Left lung (tissue), 10 donors: ENCODE data around the gene ALG9. TPM values are rescaled to one million over a fixed set of nuclear protein-coding genes. Genes with fewer than 3 reads are reported as not detected.
"Not testable (repeated sequence)": the region's sequence is repeated elsewhere in the genome, so short reads cannot be mapped to it uniquely, and the experiment has no call there.

Experiments used
- ATAC-seq: fragments of 200-7000 bp; cut with Tn5 transposase; one replicate; pipeline ENCODE4 v1.9.1; 2020; ENCODE audit warnings: moderate library complexity
- DNase-seq, 4 donors: peaks; one replicate each; pipeline ENCODE4 v3.0.0-alpha.2; 2013 to 2020
- H3K27ac ChIP-seq, 2 donors: fragments of 200-600 bp; sonication (generic) in 1 of 2; one replicate each; pipeline versions ENCODE4 v1.5.0 to v1.8.0; 2020 to 2021
- H3K27me3 ChIP-seq, 2 donors: fragments of 200-600 bp; sonication (generic) in 1 of 2; one replicate each; pipeline versions ENCODE4 v1.5.0 to v1.8.0; 2020 to 2021
- H3K36me3 ChIP-seq, 2 donors: fragments of 200-600 bp; sonication (generic) in 1 of 2; one replicate each; pipeline versions ENCODE4 v1.5.0 to v1.8.0; 2020 to 2021
- H3K4me1 ChIP-seq, 2 donors: fragments of 200-600 bp; one replicate each; pipeline ENCODE4 v1.8.0; 2021
- H3K4me3 ChIP-seq, 2 donors: fragments of 200-600 bp; sonication (generic) in 1 of 2; one replicate each; pipeline versions ENCODE4 v1.5.0 to v1.8.0; 2020 to 2021; ENCODE audit warnings: mild to moderate bottlenecking in 1 of 2
- H3K9me3 ChIP-seq, 2 donors: fragments of 200-600 bp; sonication (generic) in 1 of 2; one replicate each; pipeline versions ENCODE4 v1.5.0 to v1.8.0; 2020 to 2021
- CTCF ChIP-seq, 2 donors: fragments of 200-600 bp; sonication (generic) in 1 of 2; IDR thresholded peaks; one replicate each; pipeline versions ENCODE4 v1.5.0 to v1.8.0; 2021; ENCODE audit warnings: antibody characterized with exemption in 2 of 2
- intact Hi-C, 2 donors: fragments of 100-400 bp; cut with DNase I; formaldehyde crosslinking; loops; one replicate each; pipeline versions ENCODE4 v1.11.2 to v1.14.2; 2022
- polyA plus RNA-seq, 6 donors: library from polyadenylated mRNA; unstranded; fragments of 120-200 nt; gene quantifications; one replicate each; pipeline ENCODE4 v1.2.1, GENCODE V29; 2013; ENCODE audit not compliant: insufficient read length in 6 of 6
- total RNA-seq, 2 donors: library from RNA; stranded (reverse); fragmentation: NEBNext Ultra II Directional; extraction: Animal tissue kit (Norgen Biotek cat#: 25700); gene quantifications; one replicate each; pipeline ENCODE4 v1.2.1, GENCODE V29; 2021
- donor health status: DM: no; HTN: yes; CAD: no.
- donor health status: DM: no; HTN: no; CAD: no.

Gene ALG9
- total and polyA plus RNA-seq, 8 donors, result 27.5 to 51.0 (median 47.4) TPM

- no peak overlapping the region for H3K27ac ChIP-seq
- no peaks in the 10 kb centered on the region for H3K27me3 ChIP-seq
- H3K9me3 ChIP-seq, result no peaks in the 10 kb centered on the region
- ATAC-seq, result no peak
- H3K36me3 ChIP-seq, result peaks cover 0 to 20% of the 10 kb centered on the region in 2 donors
- no peak overlapping the region for H3K4me3 ChIP-seq
- DNase-seq, result no peak
- intact Hi-C loops, result no loop called here
- no peaks in the 10 kb centered on the region for H3K4me1 ChIP-seq
- TF ChIP-seq CTCF (IDR thresholded peaks at IDR 0.05), result no peak
Observed at GRCh38 chr11:111788051-111788450, 83.3 kb downstream of the ALG9 start.

GRCh38 chr11:111785886-111786412 lies 85.4 kb downstream of the ALG9 start:
- H3K27ac ChIP-seq, result no peak overlapping the region
- no peaks in the 10 kb centered on the region for H3K27me3 ChIP-seq
- intact Hi-C loops, result no loop called here

GRCh38 chr11:111785076-111785475 lies 86.3 kb downstream of the ALG9 start:
- ATAC-seq, result no peak
- DNase-seq, result no peak
- H3K36me3 ChIP-seq, result peaks cover 0 to 20% of the 10 kb centered on the region in 2 donors
- H3K9me3 ChIP-seq, result no peaks in the 10 kb centered on the region
- intact Hi-C loops, result no loop called here
- H3K27me3 ChIP-seq, result no peaks in the 10 kb centered on the region
- H3K4me1 ChIP-seq, result no peaks in the 10 kb centered on the region
- no peak for TF ChIP-seq CTCF (IDR thresholded peaks at IDR 0.05)
- no peak overlapping the region for H3K4me3 ChIP-seq
- H3K27ac ChIP-seq, result no peak overlapping the region

More at GRCh38 chr11:111785886-111786412, 85.4 kb downstream of the ALG9 start:
- Histone ChIP-seq H3K4me3 (no peak overlapping the region), H3K4me1 (no peaks in the 10 kb centered on the region), H3K9me3 (no peaks in the 10 kb centered on the region), H3K36me3 (peaks cover 0 to 20% of the 10 kb centered on the region in 2 donors)
- TF ChIP-seq CTCF (IDR thresholded peaks at IDR 0.05), result no peak
- no peak for ATAC-seq
- DNase-seq, result no peak

- H3K27ac ChIP-seq, ATAC-seq, H3K4me1 ChIP-seq, H3K9me3 ChIP-seq, H3K27me3 ChIP-seq, intact Hi-C loops, H3K4me3 ChIP-seq, DNase-seq: not testable (repeated sequence)
- H3K36me3 ChIP-seq, result peaks cover 0 to 20% of the 10 kb centered on the region in 2 donors
Observed at GRCh38 chr11:111784311-111784710, 87.1 kb downstream of the ALG9 start.

GRCh38 chr11:111782109-111782741 lies 89.2 kb downstream of the ALG9 start:
- Histone ChIP-seq H3K4me1 (no peaks in the 10 kb centered on the region), H3K27me3 (no peaks in the 10 kb centered on the region), H3K36me3 (peaks cover 0 to 20% of the 10 kb centered on the region in 2 donors), H3K27ac (no peak overlapping the region), H3K4me3 (no peak overlapping the region), H3K9me3 (no peaks in the 10 kb centered on the region)
- DNase-seq, result no peak
- intact Hi-C loops, result no loop called here
- no peak for ATAC-seq
- TF ChIP-seq CTCF (IDR thresholded peaks at IDR 0.05), result no peak
